22Rv1 (cell line): Measurements from ENCODE around the gene A4GNT.
A peak's percentile ranks its signal among the peaks of the same experiment; 100 is the strongest.
"Not testable (repeated sequence)": the region's sequence is repeated elsewhere in the genome, so short reads cannot be mapped to it uniquely, and the experiment has no call there.

Experiments
- H3K27ac ChIP-seq: fragments of 450-650 bp; 2 replicates; pipeline ENCODE4 v1.5.1; 2017
- ZFX ChIP-seq: fragments of 450-650 bp; IDR thresholded peaks from 2 replicates; pipeline ENCODE4 v1.6.1; 2017; ENCODE audit warnings: antibody characterized with exemption, borderline replicate concordance
- TF ChIP-seq, protein P1 (sequence below): fragments of 450-650 bp; IDR thresholded peaks from 2 replicates; pipeline ENCODE4 v1.5.1; 2017; ENCODE audit warnings: mild to moderate bottlenecking

A4GNT gene

DNA sequence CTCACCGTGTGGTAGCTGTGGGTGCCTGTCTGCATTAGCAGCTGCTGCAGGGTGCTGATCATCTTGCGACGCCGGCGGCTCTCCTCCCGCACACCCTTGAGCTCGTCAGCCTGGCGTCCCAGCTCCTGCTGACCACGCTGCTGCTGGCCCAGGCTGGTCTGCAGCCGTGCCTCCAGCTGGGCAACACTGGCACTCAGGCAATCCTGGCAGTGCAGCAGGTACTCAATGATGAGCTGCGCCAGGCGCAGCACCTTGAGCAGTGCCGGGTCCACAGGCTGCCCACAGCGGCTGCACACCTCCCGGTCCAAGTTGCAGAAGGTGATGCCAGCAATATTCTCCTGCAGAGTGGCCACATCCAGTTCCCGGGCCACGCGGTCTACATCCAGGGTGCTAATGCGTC, 28.7 kb downstream of the A4GNT start:
- TF ChIP-seq, protein P1, sequence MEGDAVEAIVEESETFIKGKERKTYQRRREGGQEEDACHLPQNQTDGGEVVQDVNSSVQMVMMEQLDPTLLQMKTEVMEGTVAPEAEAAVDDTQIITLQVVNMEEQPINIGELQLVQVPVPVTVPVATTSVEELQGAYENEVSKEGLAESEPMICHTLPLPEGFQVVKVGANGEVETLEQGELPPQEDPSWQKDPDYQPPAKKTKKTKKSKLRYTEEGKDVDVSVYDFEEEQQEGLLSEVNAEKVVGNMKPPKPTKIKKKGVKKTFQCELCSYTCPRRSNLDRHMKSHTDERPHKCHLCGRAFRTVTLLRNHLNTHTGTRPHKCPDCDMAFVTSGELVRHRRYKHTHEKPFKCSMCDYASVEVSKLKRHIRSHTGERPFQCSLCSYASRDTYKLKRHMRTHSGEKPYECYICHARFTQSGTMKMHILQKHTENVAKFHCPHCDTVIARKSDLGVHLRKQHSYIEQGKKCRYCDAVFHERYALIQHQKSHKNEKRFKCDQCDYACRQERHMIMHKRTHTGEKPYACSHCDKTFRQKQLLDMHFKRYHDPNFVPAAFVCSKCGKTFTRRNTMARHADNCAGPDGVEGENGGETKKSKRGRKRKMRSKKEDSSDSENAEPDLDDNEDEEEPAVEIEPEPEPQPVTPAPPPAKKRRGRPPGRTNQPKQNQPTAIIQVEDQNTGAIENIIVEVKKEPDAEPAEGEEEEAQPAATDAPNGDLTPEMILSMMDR = no peak
- TF ChIP-seq ZFX = no peak
- H3K27ac ChIP-seq = no peak overlapping the region

DNA sequence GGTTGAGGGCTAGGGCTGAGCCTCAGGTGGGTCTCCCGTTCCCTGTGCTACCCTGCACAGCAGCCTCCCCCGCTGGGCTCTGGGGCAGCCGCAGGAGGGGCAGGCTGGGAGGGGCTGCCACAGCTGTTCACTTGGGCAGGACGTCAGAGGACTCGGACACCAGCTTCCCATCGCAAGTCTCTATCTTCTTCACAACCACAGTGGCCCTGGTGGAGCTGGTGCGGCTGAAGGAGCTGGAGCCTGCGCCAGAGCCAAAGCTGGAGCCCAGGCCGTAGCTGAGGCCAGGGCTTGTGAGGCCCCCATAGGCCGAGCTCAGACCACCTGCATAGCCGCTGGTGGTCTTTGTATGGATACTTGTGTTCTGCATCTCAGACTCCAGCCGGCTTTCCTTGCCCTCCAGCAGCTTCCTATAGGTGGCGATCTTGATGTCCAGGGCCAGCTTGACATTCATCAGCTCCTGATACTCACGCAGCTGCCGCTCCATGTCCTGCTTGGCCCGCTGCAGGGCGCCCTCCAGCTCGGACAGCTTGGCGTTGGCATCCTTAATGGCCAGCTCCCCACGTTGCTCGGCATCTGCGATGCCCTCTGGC, 30.7 kb downstream of the A4GNT start:
- TF ChIP-seq, protein P1 = peak; percentile 46
- not testable (repeated sequence) for H3K27ac ChIP-seq

DNA sequence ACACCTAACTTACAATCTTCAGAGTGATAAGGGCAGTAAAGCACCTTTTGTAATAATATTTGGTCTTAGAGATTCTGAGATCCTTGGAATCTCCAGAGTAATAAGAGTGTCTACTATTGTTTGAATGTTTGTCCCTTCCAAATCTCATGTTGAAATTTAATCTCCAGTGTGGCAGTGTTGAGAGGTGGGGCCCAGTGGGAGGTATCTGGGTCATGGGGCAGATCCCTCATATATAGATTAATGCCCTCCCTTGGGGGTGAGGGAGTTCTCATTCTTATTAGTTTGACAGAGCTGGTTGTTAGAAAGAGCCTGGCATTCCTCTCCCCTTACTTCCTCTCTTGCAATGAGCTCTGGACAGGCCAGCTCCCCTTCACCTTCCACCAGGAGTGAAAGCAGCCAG, 32.8 kb downstream of the A4GNT start:
- no peak overlapping the region for H3K27ac ChIP-seq
- TF ChIP-seq, protein P1 = no peak
- TF ChIP-seq ZFX = no peak

DNA sequence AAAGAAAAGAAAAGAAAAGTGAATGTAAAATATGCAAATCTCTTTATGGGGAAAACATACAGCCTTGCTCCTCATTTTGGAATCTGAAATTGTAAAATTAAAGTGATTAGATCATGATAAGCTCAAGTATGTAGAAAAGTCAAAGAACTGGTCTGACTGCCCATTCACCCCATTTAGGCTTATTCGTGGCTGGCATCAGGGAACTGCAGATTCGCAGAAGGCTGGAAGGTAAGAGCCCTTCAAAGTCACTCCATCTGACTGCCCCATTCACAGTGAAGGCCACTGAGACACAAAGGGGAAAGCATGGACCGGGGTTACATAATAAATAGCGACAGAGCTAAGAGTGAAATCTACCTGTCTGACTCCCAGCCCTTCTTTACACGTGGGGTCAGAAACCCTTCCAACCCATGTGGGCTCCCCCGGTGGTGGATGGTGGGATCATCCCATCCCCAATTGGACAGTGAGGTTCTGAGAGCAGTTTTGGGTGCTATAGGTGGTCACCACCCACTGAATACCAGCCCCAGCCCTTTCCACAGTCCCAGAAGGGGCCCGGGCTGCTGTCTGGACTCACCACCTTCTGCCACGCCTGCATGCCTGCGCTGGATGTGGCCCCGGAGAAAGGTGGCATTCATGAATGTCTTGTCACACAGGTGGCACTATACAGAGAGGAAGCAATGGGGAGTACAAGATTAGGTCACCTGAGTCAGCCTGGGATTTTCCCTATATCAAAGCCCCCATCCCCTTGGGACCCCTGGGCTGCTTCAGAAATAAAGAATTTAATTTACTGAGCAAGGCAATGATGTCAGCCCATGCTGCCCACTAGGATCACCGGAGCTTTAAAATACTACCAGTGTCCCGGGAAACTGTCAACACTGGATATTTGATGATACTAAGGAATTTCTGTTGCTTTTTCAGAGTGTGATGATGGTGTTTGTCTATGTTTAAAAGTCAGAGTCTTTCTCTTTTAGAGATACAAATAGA, 34.7 kb downstream of the A4GNT start:
- H3K27ac ChIP-seq = no peak overlapping the region
- no peak for TF ChIP-seq ZFX
- TF ChIP-seq, protein P1 = peak; percentile 25

DNA sequence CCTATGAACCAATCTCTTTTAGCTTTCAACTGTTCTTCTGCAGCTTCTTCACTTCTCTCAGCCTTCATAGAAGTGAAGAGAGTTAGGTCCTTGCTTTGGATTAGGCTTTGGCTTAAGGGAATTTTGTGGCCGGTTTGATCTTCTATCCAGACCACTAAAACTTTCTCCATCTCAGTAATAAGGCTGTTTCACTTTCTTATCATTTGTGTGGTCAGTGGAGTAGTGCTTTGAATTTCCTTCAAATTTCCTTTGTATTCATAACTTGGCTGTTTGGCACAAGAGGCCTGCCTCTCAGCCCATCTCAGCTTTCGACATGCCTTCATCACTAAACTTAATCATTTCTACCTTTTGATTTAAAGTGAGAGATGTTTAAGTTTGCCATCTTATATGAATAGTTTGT, 38.5 kb downstream of the A4GNT start:
- TF ChIP-seq ZFX = no peak
- TF ChIP-seq, protein P1 = no peak
- H3K27ac ChIP-seq = no peak overlapping the region

DNA sequence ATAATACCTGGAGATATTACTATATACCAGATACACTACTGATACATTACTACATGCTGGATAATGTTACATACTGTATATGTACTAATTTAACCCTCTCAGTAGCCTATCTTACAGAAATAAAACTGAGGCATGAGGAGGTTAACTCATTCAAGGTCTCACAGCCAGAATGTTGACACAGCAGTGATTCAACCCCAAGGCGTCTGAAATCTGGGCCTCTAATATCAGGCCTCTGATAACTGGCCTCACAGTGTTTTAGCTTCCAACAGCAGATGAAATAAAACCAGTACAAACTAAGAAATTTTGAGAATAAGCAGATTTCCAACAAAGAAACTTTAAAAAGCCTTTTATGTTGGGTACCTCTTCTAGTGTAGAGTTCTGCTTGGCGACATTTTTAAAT, 40.2 kb downstream of the A4GNT start:
- H3K27ac ChIP-seq = no peak overlapping the region
- TF ChIP-seq, protein P1 = no peak
- no peak for TF ChIP-seq ZFX

DNA sequence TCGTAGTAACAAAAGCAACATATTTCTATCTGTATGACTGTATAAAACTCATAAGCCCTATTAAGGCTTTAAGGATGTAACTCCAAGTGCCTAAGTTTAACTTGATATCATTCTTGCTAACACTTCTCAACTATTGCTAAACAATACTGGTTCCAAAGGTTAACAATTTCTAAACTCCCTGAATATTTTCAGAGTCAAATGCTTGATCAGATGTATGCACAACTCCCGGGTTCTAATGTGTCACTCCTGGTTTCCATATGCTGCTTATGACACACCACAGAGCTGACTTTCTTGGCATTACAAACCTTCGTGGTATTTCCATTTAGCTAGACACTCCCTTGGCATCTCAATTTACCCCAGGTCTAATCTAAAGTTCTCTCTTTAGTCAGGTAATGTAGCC, 43.1 kb downstream of the A4GNT start:
- H3K27ac ChIP-seq = no peak overlapping the region
- TF ChIP-seq, protein P1 = no peak
- TF ChIP-seq ZFX = no peak

DNA sequence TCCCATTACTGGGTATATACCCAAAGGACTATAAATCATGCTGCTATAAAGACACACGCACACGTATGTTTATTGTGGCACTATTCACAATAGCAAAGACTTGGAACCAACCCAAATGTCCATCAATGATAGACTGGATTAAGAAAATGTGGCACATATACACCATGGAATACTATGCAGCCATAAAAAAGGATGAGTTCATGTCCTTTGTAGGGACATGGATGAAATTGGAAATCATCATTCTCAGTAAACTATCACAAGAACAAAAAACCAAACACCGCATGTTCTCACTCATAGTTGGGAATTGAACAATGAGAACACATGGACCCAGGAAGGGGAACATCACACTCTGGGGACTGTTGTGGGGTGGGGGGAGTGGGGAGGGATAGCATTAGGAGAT, 46.4 kb downstream of the A4GNT start:
- H3K27ac ChIP-seq = not testable (repeated sequence)
